AG04449 (cell line): ENCODE measurements around the gene CMYA5.
"Not testable (repeated sequence)": the region's sequence is repeated elsewhere in the genome, so short reads cannot be mapped to it uniquely, and the experiment has no call there.

Experiments
- CTCF ChIA-PET: fragments of 350-600 bp; formaldehyde crosslinking; extraction: SDS; loops from one replicate; lab custom pipeline; 2021; ENCODE audit warnings: antibody characterized with exemption; lab: Yijun Ruan, JAX
- POLR2A ChIA-PET: fragments of 400-600, 350-600 bp; formaldehyde crosslinking; extraction: SDS; loops from one replicate; lab custom pipeline; 2020; ENCODE audit warnings: antibody characterized with exemption, inconsistent platforms; lab: Yijun Ruan, JAX
- DNase-seq: peaks from one replicate; pipeline ENCODE4 v3.0.0-alpha.2; 2010; ENCODE audit warnings: low read depth, low spot score
- H3K4me3 ChIP-seq: 2 replicates; pipeline ENCODE4 v1.5.1; 2011; ENCODE audit warnings: low read depth, mild to moderate bottlenecking, control low read depth, low read length
- CTCF ChIP-seq: IDR thresholded peaks from one replicate; pipeline ENCODE4 v1.5.1; 2011; ENCODE audit warnings: mild to moderate bottlenecking, moderate library complexity, low read length, control low read depth, inconsistent platforms; ENCODE audit not compliant: insufficient read depth; ENCODE audit errors: missing control alignments

The CMYA5 gene

GRCh38 chr5:79666758-79667157 is 22.9 kb upstream of the CMYA5 start:
- H3K4me3 ChIP-seq = no peak overlapping the region
- CTCF ChIA-PET = interaction anchor here (1.0 kb wide), 1 partner anchor 259 kb away, joined by 3 read pairs; no protein-coding TSS in a partner anchor
- POLR2A ChIA-PET = no interaction called here
- no peak for TF ChIP-seq CTCF
- DNase-seq = no peak

- ChIA-PET POLR2A (no interaction called here), CTCF (no interaction called here)
- H3K4me3 ChIP-seq = no peak overlapping the region
- no peak for DNase-seq
- no peak for TF ChIP-seq CTCF
Measured at GRCh38 chr5:79672392-79672791, 17.2 kb upstream of the CMYA5 start.

GRCh38 chr5:79676354-79676753 is 13.3 kb upstream of the CMYA5 start:
- CTCF ChIA-PET, DNase-seq, POLR2A ChIA-PET, H3K4me3 ChIP-seq: not testable (repeated sequence)

- ChIA-PET POLR2A (interaction anchor here (0.6 kb wide), 1 partner anchor 101 kb away, joined by 3 read pairs; no protein-coding TSS in a partner anchor), CTCF (interaction anchor here (1.0 kb wide), 1 partner anchor 9 kb away, joined by 4 read pairs; no protein-coding TSS in a partner anchor)
- DNase-seq, H3K4me3 ChIP-seq: not testable (repeated sequence)
Measured at GRCh38 chr5:79682102-79682501, 7.5 kb upstream of the CMYA5 start.

- ChIA-PET CTCF (no interaction called here), POLR2A (no interaction called here)
- no peak for DNase-seq
- no peak overlapping the region for H3K4me3 ChIP-seq
- TF ChIP-seq CTCF = no peak
Measured at GRCh38 chr5:79684782-79685181, 4.9 kb upstream of the CMYA5 start.

GRCh38 chr5:79685627-79686026 is 4.0 kb upstream of the CMYA5 start:
- TF ChIP-seq CTCF = no peak
- ChIA-PET POLR2A (no interaction called here), CTCF (interaction anchor here (1.2 kb wide), 1 partner anchor 10 kb away, joined by 3 read pairs; no protein-coding TSS in a partner anchor)
- DNase-seq = no peak
- H3K4me3 ChIP-seq = no peak overlapping the region

- no peak for TF ChIP-seq CTCF
- no peak for DNase-seq
- POLR2A ChIA-PET = interaction anchor here (0.6 kb wide), 1 partner anchor 126 kb away, joined by 3 read pairs; no protein-coding TSS in a partner anchor
- CTCF ChIA-PET = interaction anchor here (0.6 kb wide), 1 partner anchor 399 kb away, joined by 3 read pairs; no protein-coding TSS in a partner anchor
- H3K4me3 ChIP-seq = no peak overlapping the region
Measured at GRCh38 chr5:79686799-79687198, 2.8 kb upstream of the CMYA5 start.
